Body of pancreas (tissue), 4 donors: Measurements from ENCODE around the gene ITGAV. TPM values are rescaled to one million over a fixed set of nuclear protein-coding genes. Genes with fewer than 3 reads are reported as not detected.
A peak's percentile ranks its signal among the peaks of the same experiment; 100 is the strongest.

ENCODE experiments used
- ATAC-seq: fragments of 150-250 bp; one replicate; pipeline ENCODE4 v1.9.1; 2016
- DNase-seq, 4 donors: peaks; one replicate each; pipeline ENCODE4 v3.0.0-alpha.2; 2019
- H3K27ac ChIP-seq, 4 donors: fragments of 200-600 bp; sonication (generic); 1 replicate in 3 of 4; 2 replicates in 1 of 4; pipeline versions ENCODE4 v1.5.1 to v1.6.1; 2016 to 2019; ENCODE audit warnings: mild to moderate bottlenecking in 1 of 4, mixed read lengths in 1 of 4, moderate library complexity in 1 of 4
- H3K27me3 ChIP-seq, 2 donors: fragments of 200-600 bp; sonication (generic); one replicate each; pipeline ENCODE4 v1.6.0; 2016; ENCODE audit warnings: mild to moderate bottlenecking in 1 of 2
- H3K36me3 ChIP-seq, 2 donors: fragments of 200-600 bp; sonication (generic); replicated peaks in 1 of 2; 2 replicates each; pipeline ENCODE4 v1.5.1; 2016; ENCODE audit warnings: low read depth in 2 of 2; ENCODE audit not compliant: insufficient read depth in 1 of 2
- H3K4me1 ChIP-seq: fragments of 200-600 bp; sonication (generic); one replicate; pipeline ENCODE4 v1.6.0; 2016
- H3K4me3 ChIP-seq, 2 donors: fragments of 200-600 bp; sonication (generic); 1 replicate in 1 of 2; 2 replicates in 1 of 2; pipeline ENCODE4 v1.5.1; 2016 to 2019
- H3K9me3 ChIP-seq, 3 donors: fragments of 200-600 bp; sonication (generic); 1 replicate in 2 of 3; 2 replicates in 1 of 3; pipeline ENCODE4 v1.5.1; 2016
- CTCF ChIP-seq, 7 experiments: fragments of 450-650 bp in 4 of 7; fragments of 200-600 bp in 3 of 7; sonication (generic) in 3 of 7; IDR thresholded peaks; one replicate each; pipeline ENCODE4 v1.5.1; 2016 to 2019; ENCODE audit warnings: antibody characterized with exemption in 7 of 7
- POLR2A ChIP-seq, 3 donors: fragments of 450-650 bp; IDR thresholded peaks; one replicate each; pipeline ENCODE4 v1.6.1; 2016; ENCODE audit warnings: antibody characterized with exemption in 3 of 3, mild to moderate bottlenecking in 2 of 3
- WGBS, 2 donors: methylation state at CpG; one replicate each; pipeline ENCODE4 v1.1.5; 2017; 5-methylcytosine and 5-hydroxymethylcytosine counted together
- intact Hi-C: fragments of 100-400 bp; cut with DNase I; formaldehyde crosslinking; loops from one replicate; pipeline ENCODE4 v1.15.1; 2023
- total RNA-seq, 2 donors: library from RNA; depleted of rRNA; stranded (reverse); fragments of >200 nt; gene quantifications; one replicate each; pipeline ENCODE4 v1.1.0, GENCODE V29; 2016

The ITGAV gene
- total RNA-seq, 2 donors from 2014 or later = 48.0 to 72.8 TPM

GRCh38 chr2:186612555-186613440, 22.9 kb downstream of the ITGAV start:
- Histone ChIP-seq H3K9me3 (no peaks in the 10 kb centered on the region), H3K36me3 (no peaks in the 10 kb centered on the region), H3K4me1 (peaks cover 26% of the 10 kb centered on the region), H3K27me3 (no peaks in the 10 kb centered on the region), H3K4me3 (no peak overlapping the region), H3K27ac (peak overlapping the region in 1 of 4 donors; percentile 46)
- no peak for DNase-seq
- 48 to 55% methylated on average over 2 of the region's 2 CpGs for WGBS, 2 donors
- ATAC-seq = no peak
- TF ChIP-seq POLR2A (IDR thresholded peaks at IDR 0.05) = no peak
- TF ChIP-seq CTCF (IDR thresholded peaks at IDR 0.05) = no peak
- intact Hi-C loops = no loop called here

- TF ChIP-seq CTCF (IDR thresholded peaks at IDR 0.05) (no peak), POLR2A (IDR thresholded peaks at IDR 0.05) (no peak)
- no peak for ATAC-seq
- no peaks in the 10 kb centered on the region for H3K27me3 ChIP-seq
- H3K9me3 ChIP-seq = no peaks in the 10 kb centered on the region
- H3K4me3 ChIP-seq = no peak overlapping the region
- DNase-seq = no peak
- intact Hi-C loops = no loop called here
- H3K36me3 ChIP-seq = no peaks in the 10 kb centered on the region
- H3K4me1 ChIP-seq = peaks cover 20% of the 10 kb centered on the region
- 56 to 57% methylated on average over 2 of the region's 2 CpGs for WGBS, 2 donors
- no peak overlapping the region for H3K27ac ChIP-seq
Observed at GRCh38 chr2:186614373-186614772, 24.5 kb downstream of the ITGAV start.

GRCh38 chr2:186617148-186617547, 27.3 kb downstream of the ITGAV start:
- intact Hi-C loops = no loop called here
- ATAC-seq (no peak), DNase-seq (no peak)
- Histone ChIP-seq H3K27me3 (no peaks in the 10 kb centered on the region), H3K4me1 (peaks cover 18% of the 10 kb centered on the region), H3K27ac (no peak overlapping the region), H3K9me3 (no peaks in the 10 kb centered on the region), H3K4me3 (no peak overlapping the region), H3K36me3 (no peaks in the 10 kb centered on the region)
- WGBS, 2 donors = 41 to 63% methylated on average over 4 of the region's 4 CpGs
- TF ChIP-seq CTCF (IDR thresholded peaks at IDR 0.05) (no peak), POLR2A (IDR thresholded peaks at IDR 0.05) (no peak)

GRCh38 chr2:186617771-186618170, 27.9 kb downstream of the ITGAV start:
- H3K27me3 ChIP-seq = no peaks in the 10 kb centered on the region
- H3K36me3 ChIP-seq = no peaks in the 10 kb centered on the region
- H3K27ac ChIP-seq = no peak overlapping the region
- WGBS, 2 donors = 77 to 89% methylated on average over 1 of the region's 1 CpG
- no peak for DNase-seq
- no peak for TF ChIP-seq CTCF (IDR thresholded peaks at IDR 0.05)
- no peak for TF ChIP-seq POLR2A (IDR thresholded peaks at IDR 0.05)
- peaks cover 14% of the 10 kb centered on the region for H3K4me1 ChIP-seq
- no peak for ATAC-seq
- intact Hi-C loops = no loop called here
- no peaks in the 10 kb centered on the region for H3K9me3 ChIP-seq
- no peak overlapping the region for H3K4me3 ChIP-seq

- intact Hi-C loops = no loop called here
- peaks cover 14% of the 10 kb centered on the region for H3K4me1 ChIP-seq
- ATAC-seq (no peak), DNase-seq (no peak)
- 88 to 100% methylated on average over 1 of the region's 1 CpG for WGBS, 2 donors
- no peak overlapping the region for H3K4me3 ChIP-seq
- peaks cover 0 to 2% of the 10 kb centered on the region in 2 donors for H3K36me3 ChIP-seq
- H3K27me3 ChIP-seq = no peaks in the 10 kb centered on the region
- no peak overlapping the region for H3K27ac ChIP-seq
- TF ChIP-seq POLR2A (IDR thresholded peaks at IDR 0.05) = no peak
- no peak for TF ChIP-seq CTCF (IDR thresholded peaks at IDR 0.05)
- no peaks in the 10 kb centered on the region for H3K9me3 ChIP-seq
Observed at GRCh38 chr2:186618696-186619095, 28.8 kb downstream of the ITGAV start.
